ENCODE data around the gene LIN54.
"Not testable (repeated sequence)": the region's sequence is repeated elsewhere in the genome, so short reads cannot be mapped to it uniquely, and the experiment has no call there.

The LIN54 gene

DNA sequence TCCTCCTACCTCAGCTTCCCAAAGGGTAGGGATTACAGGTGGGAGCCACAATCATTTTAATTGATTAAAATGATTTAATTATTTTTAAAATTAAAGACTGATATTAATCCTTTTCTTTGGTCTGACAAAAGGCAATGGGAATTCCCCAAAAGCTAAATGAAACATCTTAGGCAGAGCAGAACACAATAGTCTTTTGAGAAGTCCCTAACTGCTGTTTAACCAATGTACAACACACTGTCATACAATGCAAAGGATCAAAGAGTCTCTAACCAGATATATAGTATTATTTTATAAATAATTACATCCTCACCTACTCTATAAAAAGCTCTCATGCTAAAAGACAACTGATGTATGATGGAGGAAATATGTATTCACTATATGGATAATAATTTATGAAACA is 63.1 kb downstream of the LIN54 start:
- no peak for DNase-seq (ENCODE audit: low read depth, low spot score)

DNA sequence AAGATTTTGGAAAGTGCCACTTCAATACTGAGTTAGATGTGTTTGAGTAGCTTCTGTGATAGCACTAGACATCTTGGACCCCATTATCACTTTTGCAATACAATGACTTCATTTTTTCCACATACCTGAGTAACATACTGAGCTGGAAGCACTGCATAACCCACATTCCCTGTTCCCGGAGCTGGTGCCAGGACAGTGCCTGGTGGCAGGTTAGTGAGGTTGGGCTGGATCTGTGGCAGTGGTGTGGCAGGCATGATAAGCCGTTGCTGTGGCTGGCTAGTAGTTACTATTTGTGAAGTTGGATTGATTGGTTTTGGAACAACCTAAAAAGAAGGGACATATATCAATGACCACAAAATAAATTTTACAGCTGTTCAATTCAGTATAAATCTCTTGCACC is 71.2 kb downstream of the LIN54 start:
- DNase-seq (ENCODE audit: low read depth, low spot score), result no peak

- no peak for DNase-seq (ENCODE audit: low read depth, low spot score)
These were observed 76.2 kb downstream of the LIN54 start for GRCh38 chr4:82934441-82934840.

GRCh38 chr4:82930848-82931755 is 79.5 kb downstream of the LIN54 start:
- no peak for DNase-seq (ENCODE audit: low read depth, low spot score)

DNA sequence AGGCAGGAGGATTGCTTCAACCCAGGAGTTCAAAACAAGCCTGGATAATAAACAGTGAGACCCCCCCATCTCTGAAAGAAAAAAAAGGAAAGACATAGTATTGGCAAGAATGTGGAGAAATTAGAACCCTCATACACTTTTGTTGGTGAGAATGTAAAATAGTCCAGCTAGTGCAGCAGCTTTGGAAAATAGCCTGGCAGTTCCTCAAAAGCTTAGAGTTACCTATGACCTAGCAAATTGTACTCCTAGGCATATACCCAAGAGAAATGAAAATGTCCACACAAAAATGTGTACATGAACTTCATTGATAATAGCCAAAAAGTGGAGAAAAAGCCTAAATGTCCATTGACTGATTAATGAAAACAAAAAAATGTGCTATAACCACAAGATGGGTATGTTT is 88.8 kb downstream of the LIN54 start:
- DNase-seq (ENCODE audit: low read depth, low spot score), result no peak

DNA sequence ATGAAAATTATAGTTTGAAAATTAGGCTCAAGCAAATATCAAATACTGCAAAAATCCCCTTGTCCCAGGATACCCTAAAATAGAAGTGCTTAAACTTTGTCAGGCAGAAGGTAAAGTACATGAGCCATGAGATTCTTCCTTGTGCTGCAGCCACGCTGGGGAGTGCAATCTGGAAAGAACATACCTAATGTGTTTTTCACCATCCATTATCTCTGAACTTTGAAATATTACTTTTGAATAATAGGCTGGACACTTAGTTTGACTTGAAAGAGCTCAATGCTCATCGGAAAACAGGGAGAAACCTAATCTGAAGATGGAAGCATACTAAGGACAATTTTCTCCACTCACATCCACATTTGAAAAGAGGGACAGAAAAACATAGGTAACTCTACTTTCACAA is 91.2 kb downstream of the LIN54 start:
- DNase-seq (ENCODE audit: low read depth, low spot score), result no peak

DNA sequence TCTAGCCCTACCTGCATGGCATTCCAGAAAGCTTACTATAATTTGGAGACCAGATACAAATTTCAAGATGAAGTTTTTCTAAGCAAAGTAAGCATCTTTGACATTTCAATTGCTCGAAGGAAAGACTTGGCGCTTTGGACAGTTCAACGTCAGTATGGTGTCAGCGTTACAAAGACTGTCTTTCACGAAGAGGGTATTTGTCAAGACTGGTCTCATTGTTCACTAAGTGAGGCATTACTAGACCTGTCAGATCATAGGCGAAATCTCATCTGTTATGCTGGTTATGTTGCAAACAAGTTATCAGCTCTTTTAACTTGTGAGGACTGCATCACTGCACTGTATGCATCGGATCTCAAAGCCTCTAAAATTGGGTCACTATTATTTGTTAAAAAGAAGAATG is 92.5 kb downstream of the LIN54 start:
- DNase-seq (ENCODE audit: low read depth, low spot score), result no peak

- DNase-seq (ENCODE audit: low read depth, low spot score), result not testable (repeated sequence)
These were observed 96.7 kb downstream of the LIN54 start for GRCh38 chr4:82913968-82914367.

- no peak for DNase-seq (ENCODE audit: low read depth, low spot score)
These were observed 97.3 kb downstream of the LIN54 start for GRCh38 chr4:82913305-82913704.

DNA sequence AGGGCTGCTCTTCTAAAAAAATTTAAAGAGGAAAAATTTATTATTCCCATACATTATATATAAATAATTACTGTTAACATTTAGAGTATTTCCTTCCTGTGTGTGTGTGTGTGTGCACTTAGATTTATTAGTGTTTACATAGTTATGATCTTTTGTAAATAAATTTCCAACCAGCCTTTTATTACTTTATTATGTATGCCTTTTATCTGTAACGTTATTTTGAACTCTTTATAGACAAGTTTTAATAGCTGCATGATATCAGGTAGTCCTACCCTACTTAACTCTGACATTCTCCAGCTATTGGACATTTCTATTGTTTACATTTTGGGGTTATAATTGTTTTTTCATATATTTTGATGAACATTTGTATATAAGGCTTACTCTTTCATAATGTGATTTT is 101.3 kb downstream of the LIN54 start:
- no peak for DNase-seq (ENCODE audit: low read depth, low spot score)

DNA sequence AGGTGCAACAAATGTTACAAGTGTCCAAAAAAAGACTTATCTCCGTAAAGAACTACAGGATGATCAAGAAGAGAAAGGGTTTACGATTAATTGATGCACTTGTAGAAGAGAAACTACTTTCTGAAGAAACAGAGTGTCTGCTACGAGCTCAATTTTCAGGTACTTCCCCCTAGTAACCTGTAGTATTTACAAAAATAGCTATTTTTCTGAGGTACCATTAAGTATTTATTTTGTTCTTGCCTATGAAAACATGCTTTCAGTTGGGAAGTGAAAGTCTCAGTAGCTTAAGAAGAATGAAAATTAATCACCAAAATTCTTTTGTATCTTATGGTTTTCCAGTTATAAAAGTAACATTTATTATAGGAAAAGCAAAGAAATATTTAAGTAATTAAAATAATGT is 104.2 kb downstream of the LIN54 start:
- no peak for DNase-seq (ENCODE audit: low read depth, low spot score)

DNA sequence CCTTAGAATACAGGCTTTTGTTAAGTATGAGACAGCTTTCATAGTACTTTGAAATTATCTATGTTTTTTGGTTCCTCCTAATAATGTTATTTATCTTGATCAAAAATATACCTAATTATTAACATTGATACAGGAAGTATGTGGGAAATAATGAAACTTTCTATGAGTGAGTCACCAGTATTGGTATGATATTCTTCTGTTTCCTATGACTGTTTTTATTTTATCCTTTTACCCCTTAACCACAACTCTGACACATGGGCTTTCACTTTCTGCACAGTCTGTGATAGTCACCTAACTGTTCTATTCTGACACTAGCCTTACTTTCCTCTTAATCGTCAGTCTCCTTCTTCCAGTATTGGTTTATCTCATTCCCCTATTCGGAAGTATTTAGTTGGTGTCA is 105.4 kb downstream of the LIN54 start:
- no peak for DNase-seq (ENCODE audit: low read depth, low spot score)

GRCh38 chr4:82903737-82904136 is 106.9 kb downstream of the LIN54 start:
- DNase-seq (ENCODE audit: low read depth, low spot score), result no peak

DNA sequence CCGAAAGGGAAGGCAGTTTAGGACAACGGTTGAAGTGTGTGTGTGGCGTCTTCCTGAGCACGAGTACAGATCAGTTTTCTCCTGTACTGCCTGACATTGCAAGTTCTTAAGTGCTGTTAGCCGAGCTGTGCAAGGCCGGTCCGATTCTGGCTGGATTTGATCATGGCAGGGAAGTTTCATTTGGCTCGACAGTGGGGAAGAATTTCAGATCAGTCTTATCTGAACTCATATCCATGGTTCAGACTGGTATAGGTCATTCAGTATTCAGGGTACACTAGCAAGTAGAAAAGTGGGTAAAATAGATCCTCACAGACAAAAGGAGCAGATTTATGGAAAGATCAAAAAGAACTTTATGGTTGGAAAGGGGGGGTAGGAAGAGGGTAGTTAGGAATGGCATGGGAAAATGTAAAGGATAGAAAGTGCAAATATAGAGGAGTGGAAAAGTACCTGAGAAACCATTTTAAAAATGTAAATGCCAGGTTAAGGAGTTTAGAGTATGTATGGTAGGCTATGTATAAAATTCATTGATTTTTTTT is 109.4 kb downstream of the LIN54 start:
- DNase-seq (ENCODE audit: low read depth, low spot score), result no peak

- DNase-seq (ENCODE audit: low read depth, low spot score), result peak; percentile 98
These were observed 110.0 kb downstream of the LIN54 start, which contains the start of gene THAP9 for GRCh38 chr4:82900411-82901182. TSS of gene THAP9 (plus strand) at chr4:82900735. CDS start at chr4:82900803, 68 bp downstream.

- DNase-seq (ENCODE audit: low read depth, low spot score), result no peak
These were observed 110.6 kb downstream of the LIN54 start for GRCh38 chr4:82900066-82900410.

- no peak for DNase-seq (ENCODE audit: low read depth, low spot score)
These were observed 111.1 kb downstream of the LIN54 start for GRCh38 chr4:82899374-82900065.

DNA sequence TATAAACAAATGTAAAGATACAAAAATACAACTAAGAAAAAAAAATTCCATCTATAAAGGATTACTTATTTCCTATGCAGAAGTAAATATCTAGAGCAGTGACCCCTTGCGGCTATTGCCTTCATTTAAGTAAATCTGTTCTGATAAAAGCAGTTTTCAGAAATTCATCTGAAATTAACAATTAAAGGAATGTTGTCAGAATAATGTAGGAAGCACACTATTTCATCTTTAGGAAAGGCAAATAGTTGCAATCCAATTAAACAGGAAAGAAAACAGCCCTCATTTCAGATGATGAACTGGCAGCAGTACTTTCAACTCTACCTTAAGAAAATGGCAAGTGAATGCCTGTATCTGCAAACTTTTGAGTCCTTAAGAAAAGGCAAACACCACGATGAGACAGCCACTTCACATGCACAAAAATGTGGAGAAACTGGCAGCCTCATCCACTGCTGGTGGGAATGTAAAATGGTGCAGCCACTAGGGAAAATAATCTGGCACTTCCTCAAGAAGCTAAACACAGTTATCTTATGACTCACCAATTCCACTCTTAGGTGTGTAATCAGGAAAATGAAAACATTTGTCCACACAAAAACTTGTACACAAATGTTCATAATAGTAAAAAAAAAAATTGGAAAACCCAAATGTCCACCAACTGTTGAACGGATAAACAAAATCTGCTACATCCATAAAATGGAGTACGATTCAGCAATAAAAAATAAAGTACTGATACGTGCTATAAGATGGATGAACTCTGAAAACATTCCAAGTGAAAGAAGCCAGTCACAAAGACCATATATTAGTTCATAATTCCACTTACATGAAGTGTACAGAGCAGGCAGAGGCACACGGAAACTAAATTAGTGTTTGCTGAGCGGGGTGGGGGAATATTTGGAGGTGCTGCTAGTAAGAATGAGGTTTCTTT is 112.0 kb downstream of the LIN54 start:
- no peak for DNase-seq (ENCODE audit: low read depth, low spot score)

- no peak for DNase-seq (ENCODE audit: low read depth, low spot score)
These were observed 113.9 kb downstream of the LIN54 start for GRCh38 chr4:82896755-82897154.

GRCh38 chr4:82893942-82894341 is 116.7 kb downstream of the LIN54 start:
- no peak for DNase-seq (ENCODE audit: low read depth, low spot score)

GRCh38 chr4:82892467-82892802 is 118.2 kb downstream of the LIN54 start:
- no peak for DNase-seq (ENCODE audit: low read depth, low spot score)
